KMS-11 (cell line): ENCODE data around the gene EGLN1.
A peak's percentile ranks its signal among the peaks of the same experiment; 100 is the strongest.

ENCODE experiments used
- H2AFZ ChIP-seq: fragments of 200-600 bp; sonication (generic); 2 replicates; pipeline ENCODE4 v1.6.1; 2016; ENCODE audit warnings: antibody characterized with exemption, mixed run types, low read depth
- H3K27ac ChIP-seq: fragments of 200-600 bp; sonication (generic); 2 replicates; pipeline ENCODE4 v1.6.1; 2016; ENCODE audit warnings: mild to moderate bottlenecking, mixed run types
- H3K27me3 ChIP-seq: fragments of 200-600 bp; sonication (generic); 2 replicates; pipeline ENCODE4 v1.6.1; 2017; ENCODE audit warnings: mild to moderate bottlenecking, low read depth, mixed run types, moderate library complexity; ENCODE audit not compliant: insufficient read depth
- H3K36me3 ChIP-seq: fragments of 200-600 bp; sonication (generic); 2 replicates; pipeline ENCODE4 v1.6.1; 2017; ENCODE audit warnings: mild to moderate bottlenecking, mixed run types; ENCODE audit not compliant: insufficient read depth
- H3K4me1 ChIP-seq: fragments of 200-600 bp; sonication (generic); 2 replicates; pipeline ENCODE4 v1.6.1; 2016; ENCODE audit warnings: mild to moderate bottlenecking, low read depth, mixed run types; ENCODE audit not compliant: poor library complexity, severe bottlenecking
- H3K4me2 ChIP-seq: fragments of 200-600 bp; sonication (generic); 2 replicates; pipeline ENCODE4 v1.7.0; 2016; ENCODE audit warnings: mild to moderate bottlenecking, mixed run types
- H3K4me3 ChIP-seq: fragments of 200-600 bp; sonication (generic); IDR thresholded peaks from 2 replicates; pipeline ENCODE4 v1.6.1; 2017; ENCODE audit warnings: low read depth, low read length, mixed read lengths; ENCODE audit not compliant: insufficient read depth
- H3K79me2 ChIP-seq: fragments of 200-600 bp; sonication (generic); 2 replicates; pipeline ENCODE4 v1.6.1; 2016; ENCODE audit warnings: low read depth, mixed run types; ENCODE audit not compliant: insufficient read depth
- H3K9ac ChIP-seq: fragments of 200-600 bp; sonication (generic); 2 replicates; pipeline ENCODE4 v1.6.1; 2016; ENCODE audit warnings: mild to moderate bottlenecking, mixed run types
- H4K20me1 ChIP-seq: fragments of 200-600 bp; sonication (generic); 2 replicates; pipeline ENCODE4 v1.6.1; 2016; ENCODE audit warnings: mild to moderate bottlenecking, mixed run types; ENCODE audit not compliant: insufficient read depth
- TF ChIP-seq, protein P1 (sequence below): fragments of 200-600 bp; sonication (generic); conservative IDR thresholded peaks from 2 replicates; pipeline ENCODE4 v1.6.1; 2017; ENCODE audit warnings: low read depth, mild to moderate bottlenecking, antibody characterized with exemption, low read length, moderate library complexity, mixed read lengths

Gene EGLN1

DNA sequence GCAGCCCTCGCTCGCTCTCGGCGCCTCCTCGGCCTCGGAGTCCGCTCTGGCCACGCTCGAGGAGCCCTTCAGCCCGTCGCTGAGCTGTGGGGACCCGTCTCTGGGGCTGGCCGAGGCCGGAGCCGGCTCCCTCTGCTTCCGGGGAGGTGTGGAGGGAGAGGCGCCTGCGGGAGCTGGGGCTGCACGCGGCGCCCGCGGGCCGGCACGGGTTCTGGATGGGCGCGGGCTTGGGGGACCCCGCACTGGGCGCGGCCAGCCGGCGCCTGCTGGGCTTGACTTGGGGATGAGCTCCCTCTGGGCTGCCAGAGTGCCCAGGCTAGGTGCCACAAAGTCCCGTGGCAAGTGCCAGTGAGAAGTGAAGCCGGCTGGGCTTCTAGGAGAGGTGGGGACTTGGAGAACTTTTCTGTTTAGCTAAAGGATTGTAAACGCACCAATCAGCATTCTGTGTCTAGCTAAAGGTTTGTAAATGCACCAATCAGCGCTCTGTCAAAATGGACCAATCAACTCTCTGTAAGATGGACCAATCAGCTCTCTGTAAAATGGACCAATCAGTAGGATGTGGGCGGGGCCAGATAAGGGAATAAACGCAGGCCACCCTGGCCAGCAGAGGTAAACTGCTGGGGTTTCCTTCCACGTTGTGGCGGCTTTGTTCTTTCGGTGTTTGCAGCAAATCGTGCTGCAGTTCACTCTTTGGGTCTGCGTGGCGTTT is 104.6 kb downstream of the EGLN1 start:
- Histone ChIP-seq H3K79me2 (no peaks in the 10 kb centered on the region), H3K36me3 (no peaks in the 10 kb centered on the region), H2AFZ (no peak overlapping the region), H3K4me2 (no peak overlapping the region), H3K4me1 (no peaks in the 10 kb centered on the region), H4K20me1 (no peaks in the 10 kb centered on the region), H3K9ac (no peak overlapping the region), H3K4me3 (no peak overlapping the region), H3K27me3 (no peaks in the 10 kb centered on the region), H3K27ac (no peak overlapping the region)
- TF ChIP-seq, protein P1, sequence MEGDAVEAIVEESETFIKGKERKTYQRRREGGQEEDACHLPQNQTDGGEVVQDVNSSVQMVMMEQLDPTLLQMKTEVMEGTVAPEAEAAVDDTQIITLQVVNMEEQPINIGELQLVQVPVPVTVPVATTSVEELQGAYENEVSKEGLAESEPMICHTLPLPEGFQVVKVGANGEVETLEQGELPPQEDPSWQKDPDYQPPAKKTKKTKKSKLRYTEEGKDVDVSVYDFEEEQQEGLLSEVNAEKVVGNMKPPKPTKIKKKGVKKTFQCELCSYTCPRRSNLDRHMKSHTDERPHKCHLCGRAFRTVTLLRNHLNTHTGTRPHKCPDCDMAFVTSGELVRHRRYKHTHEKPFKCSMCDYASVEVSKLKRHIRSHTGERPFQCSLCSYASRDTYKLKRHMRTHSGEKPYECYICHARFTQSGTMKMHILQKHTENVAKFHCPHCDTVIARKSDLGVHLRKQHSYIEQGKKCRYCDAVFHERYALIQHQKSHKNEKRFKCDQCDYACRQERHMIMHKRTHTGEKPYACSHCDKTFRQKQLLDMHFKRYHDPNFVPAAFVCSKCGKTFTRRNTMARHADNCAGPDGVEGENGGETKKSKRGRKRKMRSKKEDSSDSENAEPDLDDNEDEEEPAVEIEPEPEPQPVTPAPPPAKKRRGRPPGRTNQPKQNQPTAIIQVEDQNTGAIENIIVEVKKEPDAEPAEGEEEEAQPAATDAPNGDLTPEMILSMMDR, result no peak

DNA sequence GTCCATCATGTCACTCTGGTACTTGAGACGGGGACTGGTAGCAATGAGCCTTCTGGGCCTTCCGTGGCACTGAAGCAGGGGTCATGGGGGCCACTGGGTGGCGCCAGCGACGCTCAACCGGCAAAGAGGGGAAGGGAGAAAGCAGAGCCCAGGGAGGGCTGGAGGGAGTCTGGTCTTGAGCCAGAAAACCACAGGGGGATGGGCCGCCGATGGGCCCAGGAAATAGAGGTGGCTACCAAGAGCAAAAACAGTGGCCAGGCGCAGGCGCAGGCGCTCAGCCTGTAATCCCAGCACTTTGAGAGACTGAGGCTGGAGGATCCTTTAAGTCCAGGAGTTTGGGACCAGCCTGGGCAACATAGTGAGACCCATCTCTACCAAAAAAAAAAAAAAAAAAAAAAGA is 106.2 kb downstream of the EGLN1 start:
- Histone ChIP-seq H3K79me2 (no peaks in the 10 kb centered on the region), H3K36me3 (no peaks in the 10 kb centered on the region), H3K27ac (no peak overlapping the region), H3K4me2 (no peak overlapping the region), H3K4me3 (no peak overlapping the region), H3K27me3 (no peaks in the 10 kb centered on the region), H4K20me1 (no peaks in the 10 kb centered on the region), H3K9ac (no peak overlapping the region), H2AFZ (no peak overlapping the region), H3K4me1 (no peaks in the 10 kb centered on the region)
- TF ChIP-seq, protein P1, result peak; percentile 59
